Measurements from ENCODE around the gene SWT1.
"Not testable (repeated sequence)": the region's sequence is repeated elsewhere in the genome, so short reads cannot be mapped to it uniquely, and the experiment has no call there.

SWT1 gene

GRCh38 chr1:185291652-185292051, 134.7 kb downstream of the SWT1 start:
- DNase-seq (ENCODE audit: low read depth): no peak

DNA sequence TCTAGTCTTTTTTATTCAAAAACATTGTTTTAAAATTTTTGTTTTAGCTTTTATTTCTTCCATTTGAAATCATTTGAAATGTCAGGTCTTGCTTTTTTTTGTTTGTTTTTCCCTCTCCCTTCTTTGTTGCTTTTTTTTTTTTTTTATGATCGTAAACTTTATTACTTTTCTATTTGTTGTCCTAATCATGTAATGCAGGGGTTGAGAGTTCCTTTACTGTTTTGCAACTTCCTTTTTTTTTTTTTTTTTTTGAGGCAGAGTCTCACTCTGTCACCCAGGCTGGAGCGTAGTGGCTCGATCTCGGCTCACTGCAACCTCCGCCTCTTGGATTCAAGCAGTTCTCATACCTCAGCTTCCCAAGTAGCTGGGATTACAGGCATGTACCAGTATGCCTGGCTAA, 135.3 kb downstream of the SWT1 start:
- no peak for DNase-seq (ENCODE audit: low read depth)

DNA sequence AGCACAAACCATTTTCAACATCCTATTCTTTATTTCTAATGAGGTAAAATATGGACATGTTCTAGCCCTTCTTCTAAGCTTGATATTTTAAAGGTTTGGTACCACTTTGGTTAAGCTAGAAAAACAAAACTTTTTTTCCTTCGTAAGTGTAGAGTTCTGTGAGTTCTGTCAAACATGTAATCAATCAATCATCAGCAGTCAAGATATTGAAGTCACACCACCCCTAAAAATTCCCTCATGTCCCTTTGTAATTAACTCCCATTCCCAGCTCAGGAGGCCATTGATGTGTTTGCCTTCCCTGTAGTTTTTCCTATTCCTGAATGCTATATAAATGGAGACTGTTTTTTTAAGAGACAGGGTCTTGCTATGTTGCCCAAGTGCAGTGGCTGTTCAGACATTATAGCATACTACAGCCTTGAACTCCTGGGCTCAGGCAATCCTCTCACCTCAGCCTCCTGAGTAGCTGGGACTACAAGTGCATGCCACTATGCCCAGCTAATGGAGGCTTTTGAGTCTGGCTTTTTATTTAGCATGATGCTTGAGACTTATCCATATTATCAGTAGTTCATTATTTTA, 137.1 kb downstream of the SWT1 start:
- no peak for DNase-seq (ENCODE audit: low read depth)

- DNase-seq (ENCODE audit: low read depth): no peak
Measured at GRCh38 chr1:185295091-185295490, 138.1 kb downstream of the SWT1 start.

GRCh38 chr1:185297982-185298381, 141.0 kb downstream of the SWT1 start:
- DNase-seq (ENCODE audit: low read depth): peak; percentile 54

GRCh38 chr1:185300152-185300551, 143.2 kb downstream of the SWT1 start:
- peak; percentile 4 for DNase-seq (ENCODE audit: low read depth)

GRCh38 chr1:185305419-185305818, 148.5 kb downstream of the SWT1 start:
- peak; percentile 13 for DNase-seq (ENCODE audit: low read depth)

DNA sequence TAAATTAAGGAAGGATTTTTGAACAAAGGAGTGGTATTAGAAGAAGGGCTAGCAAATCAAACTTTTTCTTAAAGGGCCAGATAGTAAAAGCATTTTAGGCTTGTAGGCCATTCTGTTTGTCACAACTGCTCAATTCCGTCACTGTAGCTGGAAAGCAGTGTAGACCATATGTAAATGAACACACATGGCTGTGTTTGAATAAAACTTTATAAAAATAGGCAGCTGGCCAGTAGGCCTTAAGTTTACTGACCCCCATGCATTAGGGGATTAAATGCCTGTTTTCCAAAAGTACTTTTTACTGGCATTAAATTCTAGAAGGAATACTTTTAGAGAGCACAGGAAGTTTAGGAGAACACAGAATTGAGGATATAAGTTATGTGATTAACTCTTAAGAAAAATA, 151.2 kb downstream of the SWT1 start:
- DNase-seq (ENCODE audit: low read depth): no peak

DNA sequence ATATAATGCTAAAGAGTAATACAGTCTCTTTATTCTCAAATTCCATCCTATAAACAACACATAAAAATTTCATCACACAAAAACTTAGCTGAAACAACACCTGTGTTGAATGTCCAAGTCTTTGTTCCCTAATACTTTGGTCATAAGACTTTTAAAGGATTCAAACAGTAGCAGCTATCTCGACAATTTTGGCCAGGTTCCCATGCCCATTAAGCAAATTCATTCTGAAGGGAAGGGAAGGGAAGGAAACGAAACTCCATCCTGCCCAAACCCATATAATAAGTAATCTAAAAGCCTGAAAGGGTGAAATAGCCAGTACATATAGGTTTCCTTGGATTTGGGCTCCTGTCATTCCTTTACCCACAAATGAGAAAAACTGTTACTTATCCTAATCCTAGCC, 152.6 kb downstream of the SWT1 start:
- no peak for DNase-seq (ENCODE audit: low read depth)

GRCh38 chr1:185311589-185312225, 154.7 kb downstream of the SWT1 start:
- no peak for DNase-seq (ENCODE audit: low read depth)

- no peak for DNase-seq (ENCODE audit: low read depth)
Measured at GRCh38 chr1:185312361-185313138, 155.6 kb downstream of the SWT1 start.

GRCh38 chr1:185314411-185314810, 157.4 kb downstream of the SWT1 start:
- peak; percentile 30 for DNase-seq (ENCODE audit: low read depth)

DNA sequence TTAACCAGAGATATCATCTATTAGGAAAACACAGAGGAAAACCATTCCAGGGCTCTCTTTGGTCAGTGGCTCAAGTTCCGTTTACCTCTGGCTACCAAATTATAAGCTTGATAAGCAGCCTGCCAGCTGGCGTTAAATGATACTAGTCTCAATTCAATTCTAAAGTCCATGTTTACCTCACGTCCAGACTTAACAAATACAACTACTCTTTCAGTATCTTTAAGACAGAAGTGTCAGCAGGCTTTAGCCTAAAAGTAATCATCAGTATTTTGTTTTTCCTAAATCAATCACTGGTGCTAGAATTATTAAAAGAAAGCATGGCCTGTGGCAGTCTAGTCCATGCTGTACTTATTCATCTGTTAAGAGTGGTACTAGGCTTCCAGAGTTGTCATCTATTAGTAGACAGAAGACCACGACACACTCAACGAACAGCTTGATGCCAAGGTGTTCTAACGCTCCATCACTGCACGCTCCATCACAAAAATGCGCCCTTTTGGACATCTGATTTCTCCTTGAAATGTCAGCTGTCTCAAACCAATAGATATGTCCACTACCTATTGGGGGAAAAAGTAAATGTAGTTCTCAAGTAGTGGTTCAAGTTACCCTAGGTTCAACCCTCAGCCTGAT, 158.6 kb downstream of the SWT1 start:
- DNase-seq (ENCODE audit: low read depth): no peak

GRCh38 chr1:185316163-185317033, 159.4 kb downstream of the SWT1 start:
- peak; percentile 81 for DNase-seq (ENCODE audit: low read depth)

DNA sequence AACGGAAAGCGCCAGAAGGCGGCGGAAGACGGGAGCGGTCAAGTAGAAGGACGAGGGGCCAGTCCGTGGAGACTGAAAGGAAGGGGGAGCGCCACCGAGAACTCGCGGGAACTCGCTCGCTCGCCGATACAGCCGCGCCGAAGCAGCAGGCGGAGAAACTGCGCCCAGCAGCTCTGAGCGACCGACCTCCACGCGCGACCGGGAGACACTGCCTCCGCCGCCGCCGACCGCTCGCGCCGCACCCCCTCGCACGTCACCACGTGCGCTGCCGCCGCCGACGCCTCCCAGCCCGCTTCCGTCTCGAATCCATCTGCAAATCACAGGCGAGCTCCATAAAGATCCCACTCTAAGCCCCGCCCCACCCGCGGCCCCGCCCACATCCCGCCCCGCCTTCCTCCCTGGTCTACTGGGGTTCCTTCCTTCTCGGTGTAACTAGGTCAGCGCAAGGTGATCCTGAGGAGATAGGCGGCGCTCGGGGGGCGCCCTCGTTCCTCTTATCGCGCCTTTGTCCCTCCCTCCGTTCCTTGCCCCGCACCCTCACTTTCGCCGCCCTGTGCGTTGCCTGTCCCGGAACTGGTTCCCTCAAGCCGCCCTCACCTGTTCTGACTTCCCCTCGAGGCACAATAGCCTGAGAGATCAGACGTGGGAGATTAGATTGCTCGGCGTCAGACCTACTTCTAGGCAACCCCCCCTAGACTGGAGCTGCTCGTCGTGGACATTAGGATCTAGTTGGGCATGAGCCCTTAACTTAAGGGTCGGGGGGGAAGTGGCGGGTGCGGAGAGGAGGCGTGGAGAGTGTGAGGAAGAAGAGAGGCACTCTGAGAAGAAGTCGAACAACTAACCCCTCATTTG, 160.3 kb downstream of the SWT1 start, which contains the start of gene IVNS1ABP:
TSS of gene IVNS1ABP (minus strand) at position 210 of the 852 bp plus-strand sequence. CDS start 7,750 bp downstream, outside the sequence.
- DNase-seq (ENCODE audit: low read depth): peak; percentile 88

DNA sequence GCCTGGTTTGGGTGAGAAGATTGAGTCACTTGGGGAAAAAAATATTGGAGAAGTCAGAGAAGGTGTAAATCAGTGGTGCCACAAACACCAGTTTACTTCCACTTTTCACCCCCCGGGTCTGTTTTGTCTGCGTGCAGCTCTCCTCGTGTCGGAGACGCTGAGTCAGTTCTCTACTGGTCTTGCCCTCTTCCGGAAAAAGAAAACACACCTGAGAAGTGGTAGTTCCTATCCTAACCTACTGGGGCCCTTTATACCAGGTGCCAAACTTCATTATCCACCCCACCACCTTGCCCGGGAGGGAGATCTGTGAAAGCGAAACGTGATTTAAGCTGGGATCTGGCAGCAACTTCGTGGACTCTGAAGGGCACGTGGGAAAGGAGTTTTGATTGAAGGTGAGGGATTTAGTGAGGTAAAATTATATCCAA, 160.9 kb downstream of the SWT1 start:
- peak; percentile 28 for DNase-seq (ENCODE audit: low read depth)

DNA sequence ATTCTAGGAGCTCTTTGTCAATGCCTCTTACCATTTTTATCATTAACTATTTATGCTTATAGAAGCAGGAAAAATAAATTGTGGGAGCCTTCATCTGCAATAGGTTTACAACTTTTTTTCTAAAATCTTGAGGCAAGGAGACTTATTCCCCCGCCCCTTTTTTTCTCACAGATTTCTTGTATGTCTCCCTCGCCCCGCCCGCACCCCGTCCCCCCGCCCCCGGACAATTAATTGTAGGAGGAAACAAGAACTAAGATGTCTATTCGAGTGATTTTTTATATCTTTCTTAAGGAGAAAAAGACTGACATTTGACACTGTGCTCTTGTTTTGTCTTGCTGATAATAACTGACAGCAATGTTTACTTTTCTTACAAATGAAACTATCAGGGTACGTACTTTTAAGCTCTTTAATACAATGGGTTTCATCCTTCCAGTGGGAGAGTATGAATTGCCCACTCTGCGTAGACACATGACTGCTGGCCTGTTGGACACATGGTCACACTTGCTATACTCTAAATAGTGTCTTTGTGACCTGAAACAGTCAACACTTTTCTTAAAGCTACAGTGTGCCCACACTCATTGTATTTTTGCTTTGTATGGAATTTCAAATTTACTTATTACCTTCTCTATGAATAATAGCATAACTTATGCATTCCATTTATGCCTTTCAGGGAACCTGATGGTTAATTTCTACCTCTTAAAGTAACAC, 161.6 kb downstream of the SWT1 start:
- no peak for DNase-seq (ENCODE audit: low read depth)

DNA sequence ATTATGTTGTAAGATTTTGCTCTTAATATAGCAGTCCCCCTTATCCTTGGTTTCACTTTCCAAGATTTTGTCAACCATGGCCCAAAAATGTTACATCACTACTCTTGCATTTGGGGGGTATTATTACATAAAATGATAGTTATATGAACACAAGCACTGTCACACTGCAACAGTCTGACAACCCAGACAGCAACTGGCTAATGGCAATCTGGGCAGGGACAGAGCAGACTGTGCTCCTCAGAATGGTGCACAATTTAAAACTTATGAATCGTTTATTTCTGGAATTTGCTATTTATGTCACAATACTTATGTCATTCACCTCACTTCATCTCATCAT, 162.1 kb downstream of the SWT1 start:
- no peak for DNase-seq (ENCODE audit: low read depth)

- not testable (repeated sequence) for DNase-seq (ENCODE audit: low read depth)
Measured at GRCh38 chr1:185321104-185321503, 164.1 kb downstream of the SWT1 start.

DNA sequence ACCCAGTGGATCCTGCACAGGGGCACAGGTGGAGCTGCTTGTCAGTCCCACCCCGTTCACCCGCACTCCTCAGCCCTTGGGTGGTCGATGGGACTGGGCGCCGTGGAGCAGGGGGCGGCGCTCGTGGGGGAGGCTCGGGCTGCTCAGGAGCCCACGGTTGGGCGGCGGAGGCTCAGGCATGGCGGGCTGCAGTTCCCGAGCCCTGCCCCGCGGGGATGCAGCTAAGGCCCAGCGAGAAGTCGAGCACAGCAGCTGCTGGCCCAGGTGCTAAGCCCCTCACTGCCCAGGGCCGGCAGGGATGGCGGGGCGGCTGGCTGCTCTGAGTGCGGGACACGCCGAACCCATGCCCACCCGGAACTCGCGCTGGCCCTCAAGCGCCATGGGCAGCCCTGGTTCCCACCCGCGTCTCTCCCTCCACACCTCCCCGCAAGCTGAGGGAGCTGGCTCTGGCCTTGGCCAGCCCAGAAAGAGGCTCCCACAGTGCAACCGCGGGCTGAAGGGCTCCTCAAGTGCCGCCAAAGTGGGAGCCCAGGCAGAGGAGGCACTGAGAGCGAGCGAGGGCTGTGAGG, 164.8 kb downstream of the SWT1 start:
- DNase-seq (ENCODE audit: low read depth): not testable (repeated sequence)
